Measurements from ENCODE around the gene FBXW5. TPM values are rescaled to one million over a fixed set of nuclear protein-coding genes. Genes with fewer than 3 reads are reported as not detected.

The FBXW5 gene
- total and polyA plus RNA-seq, 8 donors, result 47.7 to 435 (median 120) TPM

DNA sequence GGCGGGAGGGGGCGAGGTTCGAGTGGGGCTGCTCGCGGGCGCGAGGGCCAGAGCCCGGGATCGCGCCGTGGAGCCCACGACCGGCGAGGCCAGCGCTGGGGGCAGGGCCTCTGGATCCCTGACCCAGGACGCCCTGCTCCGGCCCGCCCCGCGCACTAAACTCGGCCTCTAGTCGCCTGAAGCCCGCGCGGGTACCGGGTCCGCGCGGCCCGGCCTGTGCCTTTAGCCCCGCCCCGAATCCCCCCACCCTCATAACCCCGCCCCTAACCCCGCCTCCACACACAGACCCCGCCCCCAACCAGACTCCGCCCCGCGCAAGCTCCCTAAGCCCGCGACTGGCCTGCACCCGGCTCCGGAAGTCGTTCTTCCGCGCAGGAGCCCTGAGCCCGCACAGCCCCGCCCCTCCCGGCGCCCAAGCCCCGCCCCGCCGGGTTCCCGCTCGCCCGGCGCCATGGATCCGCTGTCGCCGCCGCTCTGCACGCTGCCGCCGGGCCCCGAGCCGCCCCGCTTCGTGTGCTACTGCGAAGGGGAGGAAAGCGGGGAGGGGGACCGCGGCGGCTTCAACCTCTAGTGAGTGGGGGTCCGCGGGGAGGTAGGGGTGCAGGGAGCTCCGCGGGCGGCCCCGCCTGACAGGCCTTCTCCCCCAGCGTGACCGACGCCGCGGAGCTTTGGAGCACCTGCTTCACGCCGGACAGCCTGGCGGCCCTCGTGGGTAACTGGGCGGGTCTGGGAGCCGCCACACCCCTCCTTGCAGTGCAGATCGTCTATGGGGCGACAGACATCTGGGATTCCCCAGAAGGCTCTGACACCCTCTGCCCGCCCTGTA is 47.7 kb upstream of the FBXW5 start, which contains the start of gene PAXX:
Gene PAXX, plus strand, starts transcription at position 430 of the 826 bp plus-strand sequence. Its CDS starts 22 bp downstream, at position 452.
- Histone ChIP-seq H3K27ac (peak within 1 kb of the TSS; percentile 92 to 94 (median 94)), H3K4me3 (peak within 1 kb of the TSS; percentile 67 to 84 (median 73)), H3K36me3 (peaks cover 0 to 15% (median 11%) of the 10 kb centered on the region in 4 donors), H3K4me1 (peaks cover 43 to 53% (median 50%) of the 10 kb centered on the region in 4 donors), H3K9me3 (no peaks in the 10 kb centered on the region), H3K27me3 (peaks cover 0 to 42% (median 0%) of the 10 kb centered on the region in 3 donors)
- intact Hi-C loops (cut with DNase I; ENCODE audit: low total_unique reads), result no loop called here
- peak in 1 of 3 donors; percentile 57 for TF ChIP-seq POLR2AphosphoS5 (IDR thresholded peaks at IDR 0.05)
- TF ChIP-seq EP300 (IDR thresholded peaks at IDR 0.05), result no peak
- TF ChIP-seq, protein P1, sequence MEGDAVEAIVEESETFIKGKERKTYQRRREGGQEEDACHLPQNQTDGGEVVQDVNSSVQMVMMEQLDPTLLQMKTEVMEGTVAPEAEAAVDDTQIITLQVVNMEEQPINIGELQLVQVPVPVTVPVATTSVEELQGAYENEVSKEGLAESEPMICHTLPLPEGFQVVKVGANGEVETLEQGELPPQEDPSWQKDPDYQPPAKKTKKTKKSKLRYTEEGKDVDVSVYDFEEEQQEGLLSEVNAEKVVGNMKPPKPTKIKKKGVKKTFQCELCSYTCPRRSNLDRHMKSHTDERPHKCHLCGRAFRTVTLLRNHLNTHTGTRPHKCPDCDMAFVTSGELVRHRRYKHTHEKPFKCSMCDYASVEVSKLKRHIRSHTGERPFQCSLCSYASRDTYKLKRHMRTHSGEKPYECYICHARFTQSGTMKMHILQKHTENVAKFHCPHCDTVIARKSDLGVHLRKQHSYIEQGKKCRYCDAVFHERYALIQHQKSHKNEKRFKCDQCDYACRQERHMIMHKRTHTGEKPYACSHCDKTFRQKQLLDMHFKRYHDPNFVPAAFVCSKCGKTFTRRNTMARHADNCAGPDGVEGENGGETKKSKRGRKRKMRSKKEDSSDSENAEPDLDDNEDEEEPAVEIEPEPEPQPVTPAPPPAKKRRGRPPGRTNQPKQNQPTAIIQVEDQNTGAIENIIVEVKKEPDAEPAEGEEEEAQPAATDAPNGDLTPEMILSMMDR (IDR thresholded peaks at IDR 0.05), result no peak
- no peak for TF ChIP-seq POLR2A (IDR thresholded peaks at IDR 0.05)
- peak; percentile 94 to 97 for DNase-seq
- 0 to 2% (median 0%) methylated on average over 29 to 92 of the region's 92 CpGs for WGBS, 5 donors

DNA sequence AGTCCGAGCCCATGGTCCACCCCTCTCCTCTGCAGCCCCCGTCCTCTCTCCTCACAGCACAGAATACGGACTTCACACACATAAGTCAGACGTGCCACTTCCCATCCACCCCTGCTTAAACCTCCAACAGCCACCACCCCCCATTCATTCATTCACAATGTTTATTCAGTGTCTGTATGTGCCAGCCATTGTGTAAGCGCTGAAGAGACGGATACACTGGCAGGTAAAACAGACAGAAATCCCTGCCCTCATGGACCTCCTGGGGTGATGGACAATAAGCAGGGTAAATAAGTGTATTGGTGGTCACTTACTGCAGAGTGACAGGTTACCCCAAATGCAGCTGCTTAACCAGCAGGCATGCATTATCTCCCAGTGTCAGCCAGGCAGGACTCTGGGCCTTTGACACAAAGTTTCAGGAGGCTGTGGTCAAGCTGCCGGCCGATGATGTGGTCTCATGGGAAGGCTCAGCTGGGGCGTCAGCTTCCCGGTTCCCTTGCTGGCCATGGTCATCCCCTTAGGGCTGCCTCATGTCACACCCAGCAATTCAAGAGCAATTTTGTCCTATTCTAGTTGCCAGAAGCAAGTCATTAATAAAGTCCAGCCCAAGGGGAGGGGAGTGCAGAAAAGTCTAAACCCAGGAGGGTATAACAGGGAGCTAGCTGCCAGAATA is 45.8 kb upstream of the FBXW5 start:
- peaks cover 29 to 39% (median 36%) of the 10 kb centered on the region in 4 donors for H3K4me1 ChIP-seq
- DNase-seq, result no peak
- intact Hi-C loops (cut with DNase I; ENCODE audit: low total_unique reads), result no loop called here
- peak overlapping the region in 1 of 5 donors; percentile 92 for H3K27ac ChIP-seq
- peaks cover 0 to 15% (median 11%) of the 10 kb centered on the region in 4 donors for H3K36me3 ChIP-seq
- H3K9me3 ChIP-seq, result no peaks in the 10 kb centered on the region
- peaks cover 3 to 42% (median 10%) of the 10 kb centered on the region in 3 donors for H3K27me3 ChIP-seq
- TF ChIP-seq, protein P1 (IDR thresholded peaks at IDR 0.05), result no peak
- WGBS, 5 donors, result 68 to 79% (median 76%) methylated on average over 8 to 10 of the region's 10 CpGs
- no peak overlapping the region for H3K4me3 ChIP-seq

DNA sequence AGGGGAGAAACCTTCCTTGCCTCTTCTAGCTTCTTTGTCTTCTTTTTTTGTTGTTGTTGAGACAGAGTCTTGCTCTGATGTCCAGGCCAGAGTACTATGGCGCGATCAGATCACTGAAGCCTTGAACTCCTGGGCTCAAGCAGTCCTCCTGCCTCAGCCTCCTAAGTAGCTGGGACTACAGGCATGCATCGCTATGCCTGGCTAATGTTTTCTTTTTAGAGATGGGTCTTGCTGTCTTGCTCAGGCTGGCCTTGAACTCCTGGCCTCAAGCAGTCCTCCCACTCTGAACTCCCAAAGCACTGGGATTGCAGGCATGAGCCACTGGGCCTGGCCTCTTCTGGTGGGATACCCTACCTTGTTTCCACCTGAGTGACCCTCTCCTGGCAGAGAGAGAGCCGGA is 44.3 kb upstream of the FBXW5 start:
- peaks cover 16 to 32% (median 28%) of the 10 kb centered on the region in 4 donors for H3K4me1 ChIP-seq
- TF ChIP-seq POLR2A (IDR thresholded peaks at IDR 0.05) (no peak), POLR2AphosphoS5 (IDR thresholded peaks at IDR 0.05) (no peak), EP300 (IDR thresholded peaks at IDR 0.05) (no peak)
- TF ChIP-seq, protein P1 (IDR thresholded peaks at IDR 0.05), result no peak
- DNase-seq, result no peak
- intact Hi-C loops (cut with DNase I; ENCODE audit: low total_unique reads), result no loop called here
- H3K27me3 ChIP-seq, result peaks cover 12 to 42% (median 25%) of the 10 kb centered on the region in 3 donors
- peaks cover 0 to 6% (median 4%) of the 10 kb centered on the region in 4 donors for H3K36me3 ChIP-seq
- no peaks in the 10 kb centered on the region for H3K9me3 ChIP-seq
- 90 to 96% (median 94%) methylated on average over 4 of the region's 4 CpGs for WGBS, 5 donors
- H3K4me3 ChIP-seq, result no peak overlapping the region
- no peak overlapping the region for H3K27ac ChIP-seq

DNA sequence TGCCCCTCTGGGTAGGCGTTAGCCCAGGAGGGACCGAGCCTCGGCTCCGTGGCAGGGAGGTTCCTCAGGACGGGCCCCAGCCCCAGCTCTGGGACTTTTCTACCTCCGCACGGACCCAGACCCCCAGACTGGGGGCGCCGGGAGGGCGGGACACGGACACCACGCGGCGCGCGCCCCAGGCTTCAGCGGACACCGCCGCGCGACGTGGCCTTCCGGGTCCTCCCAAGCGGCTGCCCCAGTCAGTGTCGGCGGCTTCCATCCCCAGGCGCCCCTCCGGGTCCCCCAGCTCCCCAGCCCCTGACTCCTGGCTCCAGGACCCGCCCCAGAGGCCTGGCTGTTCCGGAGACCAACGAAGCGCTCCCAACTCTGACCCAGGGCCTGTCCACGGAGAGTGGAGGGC is 41.3 kb upstream of the FBXW5 start:
- intact Hi-C loops (cut with DNase I; ENCODE audit: low total_unique reads), result no loop called here
- TF ChIP-seq POLR2A (IDR thresholded peaks at IDR 0.05) (no peak), EP300 (IDR thresholded peaks at IDR 0.05) (no peak), POLR2AphosphoS5 (IDR thresholded peaks at IDR 0.05) (no peak)
- TF ChIP-seq, protein P1 (IDR thresholded peaks at IDR 0.05), result no peak
- H3K4me1 ChIP-seq, result peaks cover 4 to 15% (median 10%) of the 10 kb centered on the region in 4 donors
- H3K9me3 ChIP-seq, result no peaks in the 10 kb centered on the region
- H3K27me3 ChIP-seq, result peaks cover 12 to 69% (median 28%) of the 10 kb centered on the region in 3 donors
- no peak for DNase-seq
- H3K36me3 ChIP-seq, result no peaks in the 10 kb centered on the region
- no peak overlapping the region for H3K27ac ChIP-seq
- WGBS, 5 donors, result 26 to 33% (median 30%) methylated on average over 2 to 33 of the region's 33 CpGs
- H3K4me3 ChIP-seq, result no peak overlapping the region

All from stomach (tissue), 9 donors.